D721Med (cell line): ENCODE data around the gene GTF3C4.

ENCODE experiments used
- DNase-seq: peaks from one replicate; pipeline ENCODE4 v3.0.0; 2011; ENCODE audit warnings: low spot score; ENCODE audit not compliant: insufficient read length
- FAIRE-seq: peaks from 2 replicates; lab custom pipeline; 2011; peaks lifted over from hg19 to GRCh38; lab: Jason Lieb, UNC
- CTCF ChIP-seq: IDR thresholded peaks from 2 replicates; pipeline ENCODE4 v1.5.1; 2012; ENCODE audit warnings: mild to moderate bottlenecking, control low read depth; ENCODE audit not compliant: insufficient read depth; ENCODE audit errors: missing control alignments

Gene GTF3C4

GRCh38 chr9:132728071-132728470 lies 57.8 kb downstream of the GTF3C4 start:
- DNase-seq: no peak
- FAIRE-seq: no peak
- TF ChIP-seq CTCF: no peak

- DNase-seq: no peak
- FAIRE-seq: no peak
- TF ChIP-seq CTCF: no peak
Observed at GRCh38 chr9:132728497-132728896, 58.2 kb downstream of the GTF3C4 start.

GRCh38 chr9:132729235-132729890 lies 59.1 kb downstream of the GTF3C4 start:
- DNase-seq (no peak), FAIRE-seq (no peak)
- no peak for TF ChIP-seq CTCF

- FAIRE-seq (no peak), DNase-seq (no peak)
- no peak for TF ChIP-seq CTCF
Observed at GRCh38 chr9:132730054-132731033, 60.1 kb downstream of the GTF3C4 start.

GRCh38 chr9:132731230-132731629 lies 61.0 kb downstream of the GTF3C4 start:
- no peak for TF ChIP-seq CTCF
- FAIRE-seq (no peak), DNase-seq (no peak)

GRCh38 chr9:132732326-132733259 lies 62.3 kb downstream of the GTF3C4 start:
- DNase-seq (no peak), FAIRE-seq (no peak)
- no peak for TF ChIP-seq CTCF
